HG02642 (cell line): ENCODE data around the gene ZNF784.

Source experiments
- ATAC-seq: cut with Tn5 transposase; IDR thresholded peaks from one replicate; pipeline ENCODE4 v1.9.1; 2021; ENCODE audit warnings: mild to moderate bottlenecking; ENCODE audit not compliant: unreplicated experiment, poor library complexity

ZNF784 gene

DNA sequence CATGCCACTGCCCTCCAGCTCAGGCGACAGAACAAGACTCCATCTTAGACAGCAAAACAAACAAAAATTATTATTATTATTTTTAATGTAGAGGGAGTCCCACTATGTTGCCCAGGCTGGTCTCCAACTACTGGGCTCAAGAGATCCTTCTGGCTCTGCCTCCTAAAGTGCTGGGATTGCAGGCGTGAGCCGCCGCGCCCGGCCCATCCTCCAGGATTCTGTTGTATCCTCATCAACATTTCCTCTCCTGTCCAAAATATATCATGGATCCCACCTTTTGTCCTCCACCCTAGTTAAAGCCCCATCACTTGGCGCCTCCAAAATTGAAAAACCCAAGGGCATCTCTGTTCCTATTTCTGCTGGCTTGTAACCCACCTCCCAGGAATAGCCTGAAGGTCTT, 1.2 kb downstream of the ZNF784 start:
- ATAC-seq = no peak

- ATAC-seq = no peak
These were observed 2.0 kb downstream of the ZNF784 start for GRCh38 chr19:55622242-55622969.

DNA sequence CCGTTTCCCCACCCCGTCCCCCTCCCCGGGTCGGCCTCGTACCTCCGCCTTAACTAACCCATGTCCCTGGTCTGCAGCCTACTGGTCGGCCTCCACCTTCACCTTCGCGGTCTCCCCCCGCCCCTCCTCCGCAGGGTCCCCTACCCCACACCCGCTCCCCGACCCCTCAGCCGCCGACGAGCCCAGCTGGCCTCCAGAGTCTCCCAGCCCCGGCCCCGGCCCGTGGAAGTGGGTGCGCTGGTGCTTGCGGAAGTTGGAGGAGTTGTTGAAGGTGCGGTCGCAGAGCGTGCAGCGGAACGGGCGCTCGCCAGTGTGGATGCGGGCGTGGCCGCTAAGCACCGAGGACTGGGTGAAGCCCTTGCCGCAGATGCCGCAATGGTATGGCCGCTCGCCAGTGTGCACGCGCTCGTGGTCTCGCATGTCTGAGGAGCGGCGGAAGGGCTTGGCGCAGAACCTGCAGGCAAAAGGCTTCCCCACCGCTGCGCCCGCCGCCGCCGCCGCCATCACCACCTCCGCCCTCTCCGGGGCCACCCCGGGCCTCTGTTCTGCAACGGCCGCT, 2.6 kb downstream of the ZNF784 start:
- no peak for ATAC-seq

- ATAC-seq = no peak
These were observed 3.1 kb downstream of the ZNF784 start for GRCh38 chr19:55621205-55621672.

GRCh38 chr19:55620410-55621204, 3.8 kb downstream of the ZNF784 start:
- no peak for ATAC-seq

GRCh38 chr19:55619286-55619685, 5.1 kb downstream of the ZNF784 start:
- no peak for ATAC-seq

- no peak for ATAC-seq
These were observed 5.9 kb downstream of the ZNF784 start for GRCh38 chr19:55618426-55618825.

- ATAC-seq = no peak
These were observed 6.9 kb downstream of the ZNF784 start for GRCh38 chr19:55617426-55617825.

DNA sequence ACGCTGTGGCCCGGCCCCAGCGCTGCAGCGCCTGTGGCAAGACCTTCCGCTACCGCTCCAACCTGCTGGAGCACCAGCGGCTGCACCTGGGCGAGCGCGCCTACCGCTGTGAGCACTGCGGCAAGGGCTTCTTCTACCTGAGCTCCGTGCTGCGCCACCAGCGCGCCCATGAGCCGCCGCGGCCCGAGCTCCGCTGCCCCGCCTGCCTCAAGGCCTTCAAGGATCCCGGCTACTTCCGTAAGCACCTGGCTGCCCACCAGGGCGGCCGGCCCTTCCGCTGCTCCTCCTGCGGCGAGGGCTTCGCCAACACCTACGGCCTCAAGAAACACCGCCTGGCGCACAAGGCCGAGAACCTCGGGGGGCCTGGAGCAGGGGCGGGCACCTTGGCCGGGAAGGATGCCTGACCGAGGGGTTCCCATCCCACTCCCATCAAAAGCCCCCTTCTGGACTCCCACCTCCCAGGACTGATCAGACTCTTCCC, 7.9 kb downstream of the ZNF784 start:
- no peak for ATAC-seq

GRCh38 chr19:55615543-55616394, 8.6 kb downstream of the ZNF784 start:
- no peak for ATAC-seq

DNA sequence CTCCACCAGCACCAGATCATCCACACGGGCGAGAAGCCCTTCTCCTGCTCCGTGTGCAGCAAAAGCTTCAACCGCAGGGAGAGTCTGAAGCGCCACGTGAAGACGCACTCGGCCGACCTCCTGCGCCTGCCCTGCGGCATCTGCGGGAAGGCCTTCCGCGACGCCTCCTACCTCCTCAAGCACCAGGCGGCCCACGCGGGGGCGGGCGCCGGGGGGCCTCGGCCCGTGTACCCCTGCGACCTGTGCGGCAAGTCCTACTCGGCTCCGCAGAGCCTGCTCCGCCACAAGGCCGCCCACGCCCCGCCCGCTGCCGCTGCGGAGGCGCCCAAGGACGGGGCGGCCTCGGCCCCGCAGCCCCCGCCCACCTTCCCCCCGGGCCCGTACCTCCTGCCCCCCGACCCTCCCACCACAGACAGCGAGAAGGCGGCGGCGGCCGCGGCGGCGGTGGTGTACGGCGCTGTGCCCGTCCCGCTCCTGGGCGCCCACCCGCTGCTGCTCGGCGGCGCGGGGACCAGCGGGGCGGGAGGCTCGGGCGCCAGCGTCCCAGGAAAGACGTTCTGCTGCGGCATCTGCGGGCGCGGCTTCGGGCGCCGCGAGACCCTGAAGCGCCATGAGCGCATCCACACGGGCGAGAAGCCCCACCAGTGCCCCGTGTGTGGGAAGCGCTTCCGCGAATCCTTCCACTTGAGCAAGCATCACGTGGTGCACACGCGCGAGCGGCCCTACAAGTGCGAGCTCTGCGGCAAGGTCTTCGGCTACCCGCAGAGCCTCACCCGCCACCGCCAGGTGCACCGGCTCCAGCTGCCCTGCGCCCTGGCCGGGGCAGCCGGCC, 9.4 kb downstream of the ZNF784 start:
- ATAC-seq = no peak

GRCh38 chr19:55613930-55614710, 10.2 kb downstream of the ZNF784 start:
- ATAC-seq = no peak

- ATAC-seq = no peak
These were observed 11.0 kb downstream of the ZNF784 start for GRCh38 chr19:55613396-55613795.

DNA sequence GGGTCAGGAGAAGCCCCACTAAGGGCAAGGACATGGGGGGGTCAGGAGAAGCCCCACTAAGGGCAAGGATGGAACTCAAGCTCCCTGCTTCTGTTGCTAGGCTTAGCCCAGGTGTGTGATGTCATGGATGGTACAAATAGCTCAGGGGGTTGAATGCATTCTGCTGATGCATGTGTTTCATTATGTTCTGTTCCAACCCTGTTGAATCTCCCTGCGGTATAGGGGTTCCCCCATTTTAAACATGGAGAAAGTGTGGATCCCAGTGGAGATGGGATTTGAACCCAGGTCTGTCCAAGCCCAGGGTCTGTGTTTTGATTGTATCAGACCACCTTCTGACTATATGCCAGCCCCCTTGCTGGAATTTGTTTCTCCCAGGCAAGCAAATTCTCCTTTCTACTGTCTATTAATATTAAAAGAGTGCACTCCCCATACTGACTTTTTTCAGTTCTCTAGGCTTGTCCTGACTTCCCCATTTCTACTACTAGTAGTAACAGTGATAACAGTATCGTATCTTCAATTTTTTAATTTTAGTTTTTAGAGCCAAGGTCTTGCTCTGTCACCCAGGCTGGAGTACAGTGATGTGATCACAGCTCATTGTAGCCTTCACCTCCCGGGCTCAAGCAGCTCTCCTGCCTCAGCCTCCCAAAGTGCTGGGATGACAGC, 12.3 kb downstream of the ZNF784 start:
- ATAC-seq = no peak

- ATAC-seq = no peak
These were observed 12.9 kb downstream of the ZNF784 start for GRCh38 chr19:55611300-55611982.

GRCh38 chr19:55609326-55609725, 15.0 kb downstream of the ZNF784 start:
- ATAC-seq = no peak

DNA sequence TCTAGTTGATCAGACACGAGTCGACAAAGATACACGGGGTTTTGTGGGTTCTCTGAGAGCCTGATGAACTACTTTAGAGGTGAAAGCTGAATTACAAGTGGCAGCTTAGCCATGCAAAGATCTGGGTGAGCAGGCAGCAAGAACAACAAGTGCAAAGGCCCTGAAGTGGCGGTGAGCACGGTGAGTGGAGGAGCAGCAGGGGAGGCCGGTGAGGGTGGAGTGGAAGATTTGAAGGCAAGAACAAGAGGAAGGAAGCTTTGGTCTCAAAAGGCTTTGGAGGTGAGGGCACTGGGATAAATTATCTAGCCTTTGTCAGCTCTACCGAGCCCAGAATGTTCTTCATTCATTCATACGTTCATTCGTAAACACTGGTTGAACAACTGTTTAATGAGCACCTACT, 17.5 kb downstream of the ZNF784 start:
- no peak for ATAC-seq

DNA sequence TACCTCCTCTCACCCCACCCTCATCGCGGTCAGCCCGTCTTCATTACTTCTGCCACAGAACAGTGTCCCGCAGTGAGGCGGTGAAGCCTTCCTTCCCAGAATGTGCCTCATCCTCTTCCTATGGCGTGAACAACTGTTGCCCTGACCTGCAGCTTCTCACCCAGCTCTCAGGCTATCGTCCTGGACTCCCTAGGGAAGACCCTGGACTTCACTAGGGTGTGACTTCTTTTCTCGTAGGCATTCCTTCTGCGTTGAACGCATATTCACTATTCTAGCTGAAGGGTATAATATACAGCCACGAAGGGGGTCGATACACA, 17.9 kb downstream of the ZNF784 start:
- ATAC-seq = no peak
